Smooth muscle cell (in vitro differentiated cells): ENCODE measurements around the gene ISM1. TPM values are rescaled to one million over a fixed set of nuclear protein-coding genes. Genes with fewer than 3 reads are reported as not detected.

Experiments used
- DNase-seq: peaks from one replicate; lab custom pipeline; 2025; ENCODE audit not compliant: unreplicated experiment; lab: John Stamatoyannopoulos, UW
- H2AFZ ChIP-seq: fragments of 200-600 bp; sonication (generic); 2 replicates; pipeline ENCODE4 v1.6.0; 2016; ENCODE audit warnings: antibody characterized with exemption, low read depth, mild to moderate bottlenecking
- H3F3A ChIP-seq: fragments of 200-600 bp; sonication (generic); 2 replicates; pipeline ENCODE4 v1.6.0; 2017; ENCODE audit warnings: antibody characterized with exemption, low read depth
- H3K27ac ChIP-seq: fragments of 200-600 bp; sonication (generic); 2 replicates; pipeline ENCODE4 v1.5.1; 2016; ENCODE audit warnings: low read depth, mild to moderate bottlenecking
- H3K27me3 ChIP-seq: fragments of 200-600 bp; sonication (generic); 2 replicates; pipeline ENCODE4 v1.6.1; 2016; ENCODE audit warnings: low read depth, mild to moderate bottlenecking
- H3K36me3 ChIP-seq: fragments of 200-600 bp; sonication (generic); 2 replicates; pipeline ENCODE4 v1.5.1; 2016; ENCODE audit warnings: low read depth
- H3K4me1 ChIP-seq: fragments of 200-600 bp; sonication (generic); 2 replicates; pipeline ENCODE4 v1.5.1; 2016; ENCODE audit warnings: low read depth
- H3K4me2 ChIP-seq: fragments of 200-600 bp; sonication (generic); 2 replicates; pipeline ENCODE4 v1.6.0; 2016; ENCODE audit warnings: mild to moderate bottlenecking
- H3K4me3 ChIP-seq: fragments of 200-600 bp; sonication (generic); 2 replicates; pipeline ENCODE4 v1.5.1; 2016; ENCODE audit warnings: mild to moderate bottlenecking
- H3K79me2 ChIP-seq: fragments of 200-600 bp; sonication (generic); 2 replicates; pipeline ENCODE4 v1.6.0; 2016; ENCODE audit warnings: low read depth, mild to moderate bottlenecking
- H3K9ac ChIP-seq: fragments of 200-600 bp; sonication (generic); 2 replicates; pipeline ENCODE4 v1.6.0; 2016; ENCODE audit warnings: low read depth
- H3K9me3 ChIP-seq: fragments of 200-600 bp; sonication (generic); replicated peaks from 2 replicates; pipeline ENCODE4 v1.5.1; 2016; ENCODE audit warnings: low read depth
- H4K20me1 ChIP-seq: fragments of 200-600 bp; sonication (generic); 2 replicates; pipeline ENCODE4 v1.6.0; 2016; ENCODE audit warnings: low read depth
- WGBS: methylation state at CpG from one replicate; pipeline ENCODE4 v1.1.7; 2016; ENCODE audit warnings: low lambda C conversion rate; 5-methylcytosine and 5-hydroxymethylcytosine counted together
- polyA plus RNA-seq: library from polyadenylated mRNA; unstranded; fragments of >200 nt; fragmentation: Nextera tagmentation; extraction: Ambion mirVana; gene quantifications from 2 replicates; pipeline ENCODE4 v1.2.1, GENCODE V29; 2016
- total RNA-seq: library from RNA; depleted of rRNA; stranded (reverse); fragments of >200 nt; gene quantifications from 2 replicates; pipeline ENCODE4 v1.2.3, GENCODE V29; 2014
- TF ChIP-seq, protein P1 (sequence below): fragments of 200-600 bp; sonication (generic); IDR thresholded peaks from 2 replicates; pipeline ENCODE4 v1.5.1; 2017; ENCODE audit warnings: borderline replicate concordance, mild to moderate bottlenecking, antibody characterized with exemption; ENCODE audit not compliant: insufficient read depth, poor library complexity, severe bottlenecking

ISM1 gene
- total and polyA plus RNA-seq, 2 experiments from 2014 or later, result 2.6 to 3.5 TPM

DNA sequence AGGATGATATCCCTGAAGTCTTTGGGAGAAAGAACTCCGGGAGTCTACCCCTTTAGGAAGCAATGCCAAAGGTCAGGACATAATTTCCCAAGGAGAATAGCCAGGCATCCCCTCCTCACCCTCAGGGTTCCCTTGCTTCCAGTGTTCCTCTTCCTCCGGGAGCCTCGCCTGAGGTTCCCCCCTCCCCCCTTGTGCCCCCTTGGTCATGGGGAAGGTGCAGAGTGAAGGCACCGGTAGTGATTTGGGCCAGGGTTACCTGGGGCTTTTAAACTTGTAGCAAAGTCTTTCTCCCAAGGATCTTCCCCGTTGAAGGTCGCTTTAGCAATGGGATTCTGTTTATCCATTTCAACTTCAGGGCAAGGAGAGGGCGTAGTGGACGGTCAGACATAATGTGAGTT lies 1.2 kb downstream of the ISM1 start:
- peaks cover 21% of the 10 kb centered on the region for H3K4me1 ChIP-seq
- H3K4me3 ChIP-seq, result peak overlapping the region; percentile 63
- no peaks in the 10 kb centered on the region for H3F3A ChIP-seq
- peak overlapping the region; percentile 84 for H3K4me2 ChIP-seq
- WGBS, result 7% methylated on average over 8 of the region's 8 CpGs
- H3K27ac ChIP-seq, result no peak overlapping the region
- H3K9ac ChIP-seq, result no peak overlapping the region
- no peaks in the 10 kb centered on the region for H3K36me3 ChIP-seq
- H4K20me1 ChIP-seq, result no peaks in the 10 kb centered on the region
- peaks cover 32% of the 10 kb centered on the region for H3K27me3 ChIP-seq
- H3K79me2 ChIP-seq, result peaks cover 12% of the 10 kb centered on the region
- no peaks in the 10 kb centered on the region for H3K9me3 ChIP-seq
- no peak for DNase-seq
- TF ChIP-seq, protein P1, sequence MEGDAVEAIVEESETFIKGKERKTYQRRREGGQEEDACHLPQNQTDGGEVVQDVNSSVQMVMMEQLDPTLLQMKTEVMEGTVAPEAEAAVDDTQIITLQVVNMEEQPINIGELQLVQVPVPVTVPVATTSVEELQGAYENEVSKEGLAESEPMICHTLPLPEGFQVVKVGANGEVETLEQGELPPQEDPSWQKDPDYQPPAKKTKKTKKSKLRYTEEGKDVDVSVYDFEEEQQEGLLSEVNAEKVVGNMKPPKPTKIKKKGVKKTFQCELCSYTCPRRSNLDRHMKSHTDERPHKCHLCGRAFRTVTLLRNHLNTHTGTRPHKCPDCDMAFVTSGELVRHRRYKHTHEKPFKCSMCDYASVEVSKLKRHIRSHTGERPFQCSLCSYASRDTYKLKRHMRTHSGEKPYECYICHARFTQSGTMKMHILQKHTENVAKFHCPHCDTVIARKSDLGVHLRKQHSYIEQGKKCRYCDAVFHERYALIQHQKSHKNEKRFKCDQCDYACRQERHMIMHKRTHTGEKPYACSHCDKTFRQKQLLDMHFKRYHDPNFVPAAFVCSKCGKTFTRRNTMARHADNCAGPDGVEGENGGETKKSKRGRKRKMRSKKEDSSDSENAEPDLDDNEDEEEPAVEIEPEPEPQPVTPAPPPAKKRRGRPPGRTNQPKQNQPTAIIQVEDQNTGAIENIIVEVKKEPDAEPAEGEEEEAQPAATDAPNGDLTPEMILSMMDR, result no peak
- peak overlapping the region; percentile 74 for H2AFZ ChIP-seq

DNA sequence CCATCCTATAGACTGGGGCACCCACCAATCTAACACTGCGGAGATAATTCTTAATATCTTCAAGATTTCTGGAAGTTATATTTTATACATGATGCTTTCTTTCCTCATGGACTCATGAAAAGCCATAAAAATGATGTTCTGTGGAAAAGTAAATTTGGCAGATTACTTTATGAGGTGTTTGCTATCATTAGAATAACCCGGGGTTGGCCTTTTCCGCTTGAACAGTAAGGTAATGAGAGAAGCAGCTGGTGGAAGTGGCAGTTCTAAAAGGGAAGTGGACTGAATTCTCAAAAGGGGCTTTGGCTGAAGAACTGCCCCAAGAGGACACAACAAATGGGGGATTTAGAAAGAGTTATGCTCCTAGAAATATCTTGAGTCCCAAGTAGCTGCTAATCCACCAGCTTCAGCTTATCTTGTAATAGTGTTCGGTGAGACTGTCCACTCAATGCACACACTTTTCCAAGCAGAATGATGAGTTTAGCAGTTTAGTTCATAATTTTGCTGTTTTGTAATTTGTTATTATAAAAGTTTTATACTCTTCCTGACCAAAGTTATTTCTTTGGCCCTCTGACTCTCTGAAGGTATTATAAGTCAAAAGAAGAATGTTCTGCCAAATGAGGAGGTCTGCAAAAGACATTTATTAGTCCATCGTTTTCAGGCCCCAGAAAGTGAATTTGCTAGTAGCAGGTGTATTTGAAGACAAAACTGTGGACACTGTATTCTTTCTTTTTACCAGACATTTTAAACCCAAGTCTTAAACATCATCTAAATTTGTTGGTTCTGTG lies 2.9 kb downstream of the ISM1 start:
- H4K20me1 ChIP-seq, result no peaks in the 10 kb centered on the region
- no peaks in the 10 kb centered on the region for H3K9me3 ChIP-seq
- TF ChIP-seq, protein P1, result no peak
- H2AFZ ChIP-seq, result no peak overlapping the region
- no peak overlapping the region for H3K27ac ChIP-seq
- H3K79me2 ChIP-seq, result peaks cover 19% of the 10 kb centered on the region
- H3K4me2 ChIP-seq, result no peak overlapping the region
- H3K4me3 ChIP-seq, result no peak overlapping the region
- peaks cover 18% of the 10 kb centered on the region for H3K4me1 ChIP-seq
- DNase-seq, result no peak
- no peak overlapping the region for H3K9ac ChIP-seq
- H3K36me3 ChIP-seq, result no peaks in the 10 kb centered on the region
- H3F3A ChIP-seq, result no peaks in the 10 kb centered on the region
- WGBS, result 64% methylated on average over 5 of the region's 5 CpGs
- H3K27me3 ChIP-seq, result peaks cover 19% of the 10 kb centered on the region

GRCh38 chr20:13226367-13226766 lies 5.3 kb downstream of the ISM1 start:
- Histone ChIP-seq H4K20me1 (no peaks in the 10 kb centered on the region), H3K9ac (no peak overlapping the region), H3K4me1 (peaks cover 3% of the 10 kb centered on the region), H3K27me3 (no peaks in the 10 kb centered on the region), H3K27ac (no peak overlapping the region), H3F3A (no peaks in the 10 kb centered on the region), H3K4me3 (no peak overlapping the region), H3K9me3 (no peaks in the 10 kb centered on the region), H3K4me2 (no peak overlapping the region), H3K79me2 (peaks cover 19% of the 10 kb centered on the region), H2AFZ (no peak overlapping the region), H3K36me3 (no peaks in the 10 kb centered on the region)
- TF ChIP-seq, protein P1, result no peak
- no peak for DNase-seq
- WGBS, result 97% methylated on average over 1 of the region's 1 CpG

GRCh38 chr20:13228771-13229170 lies 7.7 kb downstream of the ISM1 start:
- 92% methylated on average over 2 of the region's 2 CpGs for WGBS
- H3K4me1 ChIP-seq, result no peaks in the 10 kb centered on the region
- no peaks in the 10 kb centered on the region for H3K27me3 ChIP-seq
- no peak overlapping the region for H3K9ac ChIP-seq
- H3K4me2 ChIP-seq, result no peak overlapping the region
- no peaks in the 10 kb centered on the region for H3F3A ChIP-seq
- TF ChIP-seq, protein P1, result no peak
- no peak for DNase-seq
- H3K9me3 ChIP-seq, result no peaks in the 10 kb centered on the region
- H4K20me1 ChIP-seq, result no peaks in the 10 kb centered on the region
- H3K27ac ChIP-seq, result no peak overlapping the region
- peaks cover 19% of the 10 kb centered on the region for H3K79me2 ChIP-seq
- no peak overlapping the region for H2AFZ ChIP-seq
- no peak overlapping the region for H3K4me3 ChIP-seq
- no peaks in the 10 kb centered on the region for H3K36me3 ChIP-seq
